ACC112 (cell line): ENCODE measurements around the gene DPY19L2.
"Not testable (repeated sequence)": the region's sequence is repeated elsewhere in the genome, so short reads cannot be mapped to it uniquely, and the experiment has no call there.

Source experiments
- H2AFZ ChIP-seq: fragments of 200-600 bp; sonication (generic); one replicate; pipeline ENCODE4 v1.6.0; 2017; ENCODE audit warnings: antibody characterized with exemption, low read length; ENCODE audit not compliant: unreplicated experiment
- H3K27ac ChIP-seq: fragments of 200-600 bp; sonication (generic); 2 replicates; pipeline ENCODE4 v1.5.1; 2014; ENCODE audit warnings: low read depth, mild to moderate bottlenecking, antibody characterized with exemption, low read length, moderate library complexity
- H3K27me3 ChIP-seq: fragments of 200-600 bp; sonication (generic); 2 replicates; pipeline ENCODE4 v1.6.1; 2014; ENCODE audit warnings: mild to moderate bottlenecking, antibody characterized with exemption, low read length, moderate library complexity, mixed read lengths; ENCODE audit not compliant: insufficient read depth
- H3K36me3 ChIP-seq: fragments of 200-600 bp; sonication (generic); 2 replicates; pipeline ENCODE4 v1.6.1; 2016; ENCODE audit warnings: mild to moderate bottlenecking, antibody characterized with exemption, low read length, moderate library complexity, mixed read lengths; ENCODE audit not compliant: insufficient read depth
- H3K4me1 ChIP-seq: fragments of 200-600 bp; sonication (generic); one replicate; pipeline ENCODE4 v1.6.1; 2016; ENCODE audit warnings: low read length, mixed read lengths; ENCODE audit not compliant: insufficient read depth, unreplicated experiment, control insufficient read depth
- H3K4me3 ChIP-seq: fragments of 200-600 bp; sonication (generic); 2 replicates; pipeline ENCODE4 v1.5.1; 2014; ENCODE audit warnings: mild to moderate bottlenecking, low read depth, low read length
- H3K79me2 ChIP-seq: fragments of 200-600 bp; sonication (generic); one replicate; pipeline ENCODE4 v1.6.0; 2016; ENCODE audit warnings: low read length; ENCODE audit not compliant: control insufficient read depth, unreplicated experiment, insufficient read depth

The DPY19L2 gene

GRCh38 chr12:63699011-63699410 is 30.7 kb upstream of the DPY19L2 start:
- H3K4me3 ChIP-seq, H2AFZ ChIP-seq, H3K27ac ChIP-seq, H3K36me3 ChIP-seq, H3K79me2 ChIP-seq, H3K4me1 ChIP-seq, H3K27me3 ChIP-seq: not testable (repeated sequence)

GRCh38 chr12:63690837-63691236 is 22.5 kb upstream of the DPY19L2 start:
- not testable (repeated sequence) for H3K79me2 ChIP-seq, H3K27me3 ChIP-seq, H3K36me3 ChIP-seq, H3K4me3 ChIP-seq, H3K4me1 ChIP-seq, H2AFZ ChIP-seq, H3K27ac ChIP-seq

DNA sequence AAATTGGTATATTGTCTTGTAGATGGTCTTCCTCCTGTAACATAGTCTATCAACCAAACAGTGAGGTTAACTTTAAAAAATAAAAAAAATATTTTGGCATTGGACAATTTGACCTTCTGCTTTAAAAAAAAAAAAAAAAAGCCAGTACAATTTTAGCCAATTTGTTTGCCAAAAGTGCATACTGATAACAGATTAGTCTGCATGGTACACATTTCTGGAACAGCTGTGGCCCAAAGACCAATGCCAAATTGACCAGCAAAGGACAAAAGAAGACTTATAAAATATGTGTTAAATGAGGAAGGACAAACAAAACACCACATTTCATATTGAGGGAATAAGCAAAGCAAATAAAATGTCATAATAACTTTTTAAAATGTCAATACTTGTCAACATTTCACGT is 20.8 kb upstream of the DPY19L2 start:
- not testable (repeated sequence) for H3K4me3 ChIP-seq, H3K4me1 ChIP-seq, H3K27ac ChIP-seq, H3K36me3 ChIP-seq, H3K79me2 ChIP-seq, H2AFZ ChIP-seq, H3K27me3 ChIP-seq

GRCh38 chr12:63686623-63687022 is 18.3 kb upstream of the DPY19L2 start:
- H3K27me3 ChIP-seq, H3K79me2 ChIP-seq, H3K27ac ChIP-seq, H3K36me3 ChIP-seq, H2AFZ ChIP-seq, H3K4me1 ChIP-seq, H3K4me3 ChIP-seq: not testable (repeated sequence)

GRCh38 chr12:63685789-63686188 is 17.5 kb upstream of the DPY19L2 start:
- not testable (repeated sequence) for H3K27me3 ChIP-seq, H3K4me3 ChIP-seq, H3K79me2 ChIP-seq, H3K27ac ChIP-seq, H2AFZ ChIP-seq, H3K36me3 ChIP-seq, H3K4me1 ChIP-seq

GRCh38 chr12:63682617-63683016 is 14.3 kb upstream of the DPY19L2 start:
- not testable (repeated sequence) for H3K27ac ChIP-seq, H3K4me3 ChIP-seq, H3K79me2 ChIP-seq, H3K36me3 ChIP-seq, H2AFZ ChIP-seq, H3K27me3 ChIP-seq
- H3K4me1 ChIP-seq: peaks cover 11% of the 10 kb centered on the region

DNA sequence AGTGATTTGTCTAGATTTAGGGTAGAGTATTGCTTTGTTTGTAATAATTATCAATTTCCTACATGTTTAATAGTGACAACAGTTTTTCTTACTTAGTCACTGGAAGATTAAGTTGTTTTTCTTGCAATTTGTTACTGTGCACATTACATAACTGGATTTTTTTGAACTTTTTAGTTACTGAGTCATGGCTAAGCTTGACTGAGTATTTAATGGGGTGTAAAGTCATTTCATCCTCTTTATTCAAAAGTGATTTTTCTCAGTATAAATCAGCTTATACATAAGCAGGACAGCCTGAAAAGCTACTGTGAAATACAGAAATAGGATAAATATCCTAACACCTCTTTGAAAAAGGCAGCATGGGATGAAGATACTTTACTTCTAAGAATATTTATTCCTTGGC is 12.5 kb upstream of the DPY19L2 start:
- H3K36me3 ChIP-seq, H3K27me3 ChIP-seq, H2AFZ ChIP-seq, H3K79me2 ChIP-seq, H3K4me3 ChIP-seq: not testable (repeated sequence)
- H3K4me1 ChIP-seq: peaks cover 11% of the 10 kb centered on the region
- peak overlapping the region; percentile 36 for H3K27ac ChIP-seq

GRCh38 chr12:63672550-63672949 is 4.3 kb upstream of the DPY19L2 start:
- not testable (repeated sequence) for H3K79me2 ChIP-seq, H3K27me3 ChIP-seq, H3K4me3 ChIP-seq, H3K4me1 ChIP-seq, H3K36me3 ChIP-seq, H2AFZ ChIP-seq, H3K27ac ChIP-seq

DNA sequence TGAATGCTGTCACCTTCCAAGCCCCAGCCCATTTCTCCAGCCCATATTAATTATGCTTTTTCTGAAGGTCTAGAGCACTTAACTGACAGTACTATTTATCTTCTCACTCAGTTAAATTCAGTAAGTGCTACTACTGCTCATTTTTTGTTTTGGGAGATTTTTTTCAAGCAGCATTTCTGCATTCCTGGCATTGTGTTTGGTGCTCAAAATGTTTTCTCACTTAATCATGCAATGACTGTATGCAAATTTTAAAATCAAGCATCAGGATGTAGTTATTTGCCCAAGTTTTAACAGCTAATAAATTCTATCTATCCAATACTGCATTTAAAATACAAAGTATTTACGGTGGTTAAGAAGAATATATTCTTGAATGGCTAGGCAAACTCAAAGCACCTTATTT is 1.6 kb upstream of the DPY19L2 start:
- H2AFZ ChIP-seq, H3K27ac ChIP-seq, H3K4me3 ChIP-seq, H3K4me1 ChIP-seq, H3K79me2 ChIP-seq, H3K27me3 ChIP-seq, H3K36me3 ChIP-seq: not testable (repeated sequence)

- H2AFZ ChIP-seq, H3K27ac ChIP-seq, H3K27me3 ChIP-seq, H3K79me2 ChIP-seq, H3K4me1 ChIP-seq, H3K36me3 ChIP-seq: not testable (repeated sequence)
- peak overlapping the region; percentile 79 for H3K4me3 ChIP-seq
Measured at GRCh38 chr12:63669427-63669826, 1.1 kb upstream of the DPY19L2 start.

DNA sequence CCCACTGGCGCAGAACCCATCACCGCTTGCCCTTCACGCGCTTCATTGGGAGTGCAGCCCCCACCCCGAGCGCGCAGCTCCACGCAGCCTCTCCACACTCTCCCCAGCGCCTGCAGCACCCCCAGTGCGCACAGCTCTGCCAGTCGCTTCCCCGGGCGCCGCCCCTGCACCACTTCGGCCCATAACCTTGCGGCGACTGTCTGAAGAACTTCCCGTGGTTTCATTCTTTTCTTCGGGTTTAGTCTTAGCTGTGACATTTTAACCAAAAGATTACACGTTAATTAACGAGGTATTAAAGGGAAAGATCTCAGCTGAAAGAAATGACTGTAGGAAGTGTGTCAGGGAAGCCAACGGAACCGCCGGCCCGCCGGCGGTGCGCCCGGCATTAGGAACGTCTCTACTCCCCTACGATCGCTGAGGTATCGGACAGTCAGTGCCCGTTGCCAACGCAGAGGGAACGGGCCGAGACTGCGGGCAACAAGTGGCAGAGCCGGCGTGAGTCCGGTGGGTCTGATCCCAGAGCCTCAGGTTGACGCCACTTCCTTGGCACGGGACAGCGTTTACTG is 590 bp upstream of the DPY19L2 start:
- not testable (repeated sequence) for H3K4me1 ChIP-seq, H3K36me3 ChIP-seq, H3K27me3 ChIP-seq, H3K79me2 ChIP-seq, H3K27ac ChIP-seq
- Histone ChIP-seq H2AFZ (peak overlapping the region; percentile 73), H3K4me3 (peak overlapping the region; percentile 79)

DNA sequence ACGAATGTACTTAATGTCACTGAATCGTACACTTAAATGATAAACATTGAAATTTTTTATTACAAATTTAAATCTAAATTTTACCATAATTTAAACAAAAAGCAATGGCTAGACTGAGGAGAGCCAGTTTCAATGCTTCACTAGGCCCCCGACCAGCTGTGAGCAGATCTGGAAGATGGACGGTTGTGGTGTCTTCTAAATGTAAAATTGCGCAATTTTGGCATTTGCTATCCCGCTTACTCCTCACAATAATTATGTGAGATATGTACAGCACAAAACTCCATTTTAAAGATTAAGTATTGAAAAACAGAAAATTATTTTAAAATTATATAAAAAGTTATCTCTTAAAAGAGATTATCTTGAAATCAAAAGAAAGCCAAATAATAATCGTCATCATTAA is 5.3 kb downstream of the DPY19L2 start:
- not testable (repeated sequence) for H3K79me2 ChIP-seq, H2AFZ ChIP-seq, H3K27ac ChIP-seq, H3K4me3 ChIP-seq, H3K36me3 ChIP-seq, H3K27me3 ChIP-seq, H3K4me1 ChIP-seq
